B cell (primary cell): ENCODE measurements around the gene PARD3B. TPM values are rescaled to one million over a fixed set of nuclear protein-coding genes. Genes with fewer than 3 reads are reported as not detected.

Experiments
- ATAC-seq: fragments of 200-7000 bp; cut with Tn5 transposase; one replicate; pipeline ENCODE4 v1.10.0; 2021; ENCODE audit warnings: low read depth, mild to moderate bottlenecking, moderate number of reproducible peaks, moderate library complexity
- CTCF ChIA-PET: fragments of 350-600 bp; sonication (Branson Sonifier 250); formaldehyde crosslinking; loops from one replicate; lab custom pipeline; 2021; ENCODE audit warnings: antibody characterized with exemption, inconsistent platforms; lab: Charles Lee
- POLR2A ChIA-PET: fragments of 350-600 bp; sonication (Branson Sonifier 250); formaldehyde crosslinking; loops from one replicate; lab custom pipeline; 2021; ENCODE audit warnings: antibody characterized with exemption; lab: Charles Lee
- DNase-seq: peaks from one replicate; pipeline ENCODE4 v3.0.0; 2013
- H2AFZ ChIP-seq: 2 replicates; pipeline ENCODE4 v1.6.1; 2012; ENCODE audit warnings: mild to moderate bottlenecking, low read depth, low read length; ENCODE audit not compliant: insufficient read depth, poor library complexity, severe bottlenecking
- H3K27ac ChIP-seq, 2 donors: 1 replicate in 1 of 2; 2 replicates in 1 of 2; pipeline ENCODE4 v1.5.1; 2012 to 2013; ENCODE audit warnings: low read length in 2 of 2, mild to moderate bottlenecking in 2 of 2, moderate library complexity in 1 of 2
- H3K27me3 ChIP-seq, 4 experiments: fragments of 200-600 bp in 1 of 4; sonication (generic) in 1 of 4; replicated peaks in 1 of 4; 1 replicate in 2 of 4; 2 replicates in 2 of 4; pipeline versions ENCODE4 v1.6.1 to v1.7.0; 2013 to 2016; ENCODE audit warnings: low read length in 3 of 4, mild to moderate bottlenecking in 2 of 4, mixed read lengths in 1 of 4, moderate library complexity in 1 of 4; ENCODE audit not compliant: insufficient read depth in 4 of 4, control insufficient read depth in 3 of 4; ENCODE audit errors: control extremely low read depth in 1 of 4
- H3K36me3 ChIP-seq, 2 experiments: replicated peaks in 1 of 2; 1 replicate in 1 of 2; 2 replicates in 1 of 2; pipeline versions ENCODE4 v1.6.1 to v1.7.1; 2013; ENCODE audit warnings: low read length in 1 of 2; ENCODE audit not compliant: insufficient read depth in 2 of 2, control insufficient read depth in 1 of 2; ENCODE audit errors: control extremely low read depth in 1 of 2, extremely low read depth in 1 of 2
- H3K4me1 ChIP-seq, 2 donors: fragments of 200-600 bp in 1 of 2; sonication (generic) in 1 of 2; 1 replicate in 1 of 2; 2 replicates in 1 of 2; pipeline versions ENCODE4 v1.5.1 to v1.6.1; 2013 to 2017; ENCODE audit warnings: low read length in 2 of 2; ENCODE audit not compliant: control insufficient read depth in 2 of 2, insufficient read depth in 2 of 2
- H3K4me2 ChIP-seq: replicated peaks from 2 replicates; pipeline ENCODE3; 2012; ENCODE audit warnings: mild to moderate bottlenecking, low read depth, low read length; ENCODE audit not compliant: poor library complexity, severe bottlenecking
- H3K4me3 ChIP-seq, 5 experiments: fragments of 200-600 bp in 1 of 5; sonication (generic) in 1 of 5; 1 replicate in 3 of 5; 2 replicates in 2 of 5; pipeline versions ENCODE4 v1.5.1 to v1.7.0; 2011 to 2016; ENCODE audit warnings: low read length in 4 of 5, mild to moderate bottlenecking in 4 of 5, low read depth in 2 of 5, control low read depth in 1 of 5, moderate library complexity in 1 of 5; ENCODE audit not compliant: insufficient read depth in 1 of 5; ENCODE audit errors: control extremely low read depth in 1 of 5, extremely low read depth in 1 of 5
- H3K79me2 ChIP-seq: fragments of 200-600 bp; sonication (generic); one replicate; pipeline ENCODE4 v1.6.0; 2016; ENCODE audit warnings: low read length; ENCODE audit not compliant: control insufficient read depth, insufficient read depth
- H3K9ac ChIP-seq: fragments of 200-600 bp; sonication (generic); 2 replicates; pipeline ENCODE4 v1.6.1; 2017; ENCODE audit warnings: mild to moderate bottlenecking, low read length, moderate library complexity
- H3K9me3 ChIP-seq, 3 donors: one replicate each; pipeline versions ENCODE4 v1.6.1 to v1.7.1; 2013; ENCODE audit warnings: low read length in 2 of 3; ENCODE audit not compliant: control insufficient read depth in 2 of 3, insufficient read depth in 1 of 3; ENCODE audit errors: control extremely low read depth in 1 of 3
- H4K20me1 ChIP-seq: 2 replicates; pipeline ENCODE4 v1.6.0; 2012; ENCODE audit warnings: mild to moderate bottlenecking, low read length; ENCODE audit not compliant: insufficient read depth, control insufficient read depth, poor library complexity, severe bottlenecking
- H3K27ac Mint-ChIP-seq: one replicate; pipeline ENCODE4 v1.8.0; 2021; ENCODE audit warnings: mixed read lengths
- H3K27me3 Mint-ChIP-seq: one replicate; pipeline ENCODE4 v1.8.0; 2021; ENCODE audit warnings: mixed read lengths
- H3K4me1 Mint-ChIP-seq: one replicate; pipeline ENCODE4 v1.8.0; 2021; ENCODE audit warnings: mixed read lengths
- H3K4me3 Mint-ChIP-seq: one replicate; pipeline ENCODE4 v1.8.0; 2021; ENCODE audit warnings: mixed read lengths
- H3K9me3 Mint-ChIP-seq: one replicate; pipeline ENCODE4 v1.8.0; 2022; ENCODE audit warnings: mixed read lengths; ENCODE audit not compliant: insufficient read depth
- EZH2 ChIP-seq: IDR thresholded peaks from 2 replicates; pipeline ENCODE4 v1.6.1; 2012; ENCODE audit warnings: borderline replicate concordance, low read depth, mild to moderate bottlenecking, moderate library complexity, low read length; ENCODE audit not compliant: insufficient read depth, poor library complexity, severe bottlenecking
- WGBS: methylation state at CpG from one replicate; pipeline ENCODE4 v1.1.5; 2013; ENCODE audit warnings: missing lambda C conversion rate; ENCODE audit not compliant: insufficient coverage; 5-methylcytosine and 5-hydroxymethylcytosine counted together
- intact Hi-C: fragments of 100-400 bp; cut with micrococcal nuclease; formaldehyde crosslinking; loops from one replicate; pipeline ENCODE4 v1.10.0; 2022
- polyA plus RNA-seq: library from polyadenylated mRNA; depleted of rRNA; stranded (reverse); fragments of >200 nt; gene quantifications from 2 replicates; pipeline ENCODE4 v1.2.3, GENCODE V29; 2012
- total RNA-seq, 2 donors: library from RNA; stranded (reverse); fragments of 120-200 nt in 1 of 2; gene quantifications; 1 replicate in 1 of 2; 2 replicates in 1 of 2; pipeline versions ENCODE4 v1.2.3 to v1.2.4, GENCODE V29; 2013 to 2022
- TF ChIP-seq, protein P1 (sequence below): fragments of 200-600 bp; IDR thresholded peaks from one replicate; pipeline ENCODE4 v1.8.0; 2022; ENCODE audit warnings: antibody characterized with exemption, mild to moderate bottlenecking

The PARD3B gene
- total and polyA plus RNA-seq, 2 donors (not counting 1 experiment from before 2014, with no cell fraction given) = not detected

DNA sequence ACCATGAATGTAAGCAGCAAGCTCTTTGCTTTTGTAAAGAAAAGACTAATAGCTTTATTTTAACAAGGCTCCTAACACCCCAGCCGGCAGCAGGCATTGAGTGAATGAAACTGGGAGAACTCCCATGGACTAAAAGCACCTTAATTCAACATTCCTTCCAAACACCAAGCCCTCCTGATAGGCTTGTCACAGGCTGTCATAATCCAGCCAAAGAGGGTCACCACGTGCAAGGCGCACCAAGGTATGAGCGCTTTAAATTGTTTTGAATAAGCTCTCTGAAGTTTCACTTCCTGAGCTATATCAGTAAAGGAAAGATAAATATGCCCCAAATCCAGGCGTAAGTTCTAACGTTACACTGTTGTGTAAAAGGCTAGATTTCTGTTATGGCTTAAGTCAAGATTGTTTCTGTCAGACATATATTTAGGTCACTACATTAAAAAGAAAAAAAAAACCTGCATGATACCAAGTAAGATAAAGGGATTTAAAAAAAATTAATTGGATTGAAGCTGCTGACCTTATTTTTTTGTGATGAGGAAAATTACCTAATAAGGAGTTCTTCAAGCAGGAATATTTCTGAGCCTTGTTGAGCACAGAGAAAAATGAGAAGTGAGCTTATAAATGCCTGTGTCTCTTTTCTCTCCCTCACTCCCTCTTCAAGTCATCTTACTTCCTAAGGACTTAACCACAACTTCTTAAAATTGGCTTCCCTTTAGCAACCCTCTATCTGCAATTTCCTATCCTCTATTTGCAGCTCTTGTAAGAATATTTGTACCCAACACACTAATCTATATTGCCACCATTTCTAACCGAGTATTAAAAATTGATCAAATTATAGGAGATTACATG lies 1000.9 kb downstream of the PARD3B start:
- Histone ChIP-seq H3K27ac (no peak overlapping the region), H3K36me3 (no peaks in the 10 kb centered on the region), H3K9ac (no peak overlapping the region), H3K9me3 (no peaks in the 10 kb centered on the region), H3K4me1 (peaks cover 0 to 3% of the 10 kb centered on the region in 2 donors), H3K79me2 (no peaks in the 10 kb centered on the region), H3K4me3 (no peak overlapping the region), H3K4me2 (no peak overlapping the region), H3K27me3 (no peaks in the 10 kb centered on the region), H4K20me1 (no peaks in the 10 kb centered on the region), H2AFZ (no peak overlapping the region)
- DNase-seq (no peak), ATAC-seq (no peak)
- Mint-ChIP-seq H3K4me3 (no peak overlapping the region), H3K27ac (no peak overlapping the region), H3K27me3 (peaks cover 10% of the 10 kb centered on the region), H3K4me1 (peaks cover 9% of the 10 kb centered on the region), H3K9me3 (no peaks in the 10 kb centered on the region)
- ChIA-PET CTCF (no interaction called here), POLR2A (no interaction called here)
- WGBS = 88% methylated on average over 1 of the region's 7 CpGs
- intact Hi-C loops = no loop called here
- TF ChIP-seq, protein P1, sequence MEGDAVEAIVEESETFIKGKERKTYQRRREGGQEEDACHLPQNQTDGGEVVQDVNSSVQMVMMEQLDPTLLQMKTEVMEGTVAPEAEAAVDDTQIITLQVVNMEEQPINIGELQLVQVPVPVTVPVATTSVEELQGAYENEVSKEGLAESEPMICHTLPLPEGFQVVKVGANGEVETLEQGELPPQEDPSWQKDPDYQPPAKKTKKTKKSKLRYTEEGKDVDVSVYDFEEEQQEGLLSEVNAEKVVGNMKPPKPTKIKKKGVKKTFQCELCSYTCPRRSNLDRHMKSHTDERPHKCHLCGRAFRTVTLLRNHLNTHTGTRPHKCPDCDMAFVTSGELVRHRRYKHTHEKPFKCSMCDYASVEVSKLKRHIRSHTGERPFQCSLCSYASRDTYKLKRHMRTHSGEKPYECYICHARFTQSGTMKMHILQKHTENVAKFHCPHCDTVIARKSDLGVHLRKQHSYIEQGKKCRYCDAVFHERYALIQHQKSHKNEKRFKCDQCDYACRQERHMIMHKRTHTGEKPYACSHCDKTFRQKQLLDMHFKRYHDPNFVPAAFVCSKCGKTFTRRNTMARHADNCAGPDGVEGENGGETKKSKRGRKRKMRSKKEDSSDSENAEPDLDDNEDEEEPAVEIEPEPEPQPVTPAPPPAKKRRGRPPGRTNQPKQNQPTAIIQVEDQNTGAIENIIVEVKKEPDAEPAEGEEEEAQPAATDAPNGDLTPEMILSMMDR = no peak
- no peak for TF ChIP-seq EZH2

DNA sequence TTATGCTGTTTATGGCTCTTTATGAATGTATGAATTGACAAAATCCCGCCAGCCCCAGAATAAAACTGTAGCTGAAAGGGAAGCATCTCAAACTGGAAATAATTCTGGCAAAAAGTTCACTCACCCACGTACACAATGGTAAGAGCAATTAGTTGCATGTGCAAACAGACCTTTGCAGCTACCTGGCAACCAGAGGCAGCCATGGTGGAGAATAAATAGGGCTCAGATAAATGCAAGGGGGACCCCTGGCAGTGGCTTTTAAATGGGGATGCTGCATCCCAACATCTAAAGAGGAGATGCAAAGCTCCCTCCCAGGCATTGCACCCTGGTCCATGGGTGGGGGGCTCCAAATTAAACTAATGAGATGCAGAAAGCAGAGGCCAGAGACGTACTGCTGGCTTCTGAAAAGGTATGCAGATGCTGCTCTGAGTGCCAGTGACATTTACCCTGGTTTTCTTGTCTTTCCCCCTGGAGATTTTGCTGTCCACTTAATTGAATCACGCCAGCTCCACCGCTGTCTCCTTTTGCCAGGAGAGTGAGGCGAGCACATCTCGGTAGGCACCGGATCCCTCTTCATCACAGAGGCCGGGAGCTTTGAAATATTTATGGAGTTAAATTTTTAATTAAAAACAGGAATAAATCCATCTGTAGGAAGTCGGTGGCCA lies 1010.4 kb downstream of the PARD3B start:
- Mint-ChIP-seq H3K4me1 (no peaks in the 10 kb centered on the region), H3K9me3 (no peaks in the 10 kb centered on the region), H3K27me3 (peaks cover 13% of the 10 kb centered on the region), H3K27ac (no peak overlapping the region), H3K4me3 (no peak overlapping the region)
- Histone ChIP-seq H2AFZ (no peak overlapping the region), H3K4me1 (no peaks in the 10 kb centered on the region), H3K4me3 (no peak overlapping the region), H3K27me3 (no peaks in the 10 kb centered on the region), H3K9me3 (peaks cover 0 to 1% (median 0%) of the 10 kb centered on the region in 3 donors), H3K27ac (no peak overlapping the region), H4K20me1 (no peaks in the 10 kb centered on the region), H3K4me2 (no peak overlapping the region), H3K36me3 (no peaks in the 10 kb centered on the region), H3K9ac (no peak overlapping the region), H3K79me2 (no peaks in the 10 kb centered on the region)
- POLR2A ChIA-PET = no interaction called here
- intact Hi-C loops = no loop called here
- 74% methylated on average over 3 of the region's 10 CpGs for WGBS
- no peak for ATAC-seq
- no peak for DNase-seq
- no peak for TF ChIP-seq EZH2
- TF ChIP-seq, protein P1 = no peak
- CTCF ChIA-PET = no interaction called here
